ENCODE data around the gene SP140.

DNA sequence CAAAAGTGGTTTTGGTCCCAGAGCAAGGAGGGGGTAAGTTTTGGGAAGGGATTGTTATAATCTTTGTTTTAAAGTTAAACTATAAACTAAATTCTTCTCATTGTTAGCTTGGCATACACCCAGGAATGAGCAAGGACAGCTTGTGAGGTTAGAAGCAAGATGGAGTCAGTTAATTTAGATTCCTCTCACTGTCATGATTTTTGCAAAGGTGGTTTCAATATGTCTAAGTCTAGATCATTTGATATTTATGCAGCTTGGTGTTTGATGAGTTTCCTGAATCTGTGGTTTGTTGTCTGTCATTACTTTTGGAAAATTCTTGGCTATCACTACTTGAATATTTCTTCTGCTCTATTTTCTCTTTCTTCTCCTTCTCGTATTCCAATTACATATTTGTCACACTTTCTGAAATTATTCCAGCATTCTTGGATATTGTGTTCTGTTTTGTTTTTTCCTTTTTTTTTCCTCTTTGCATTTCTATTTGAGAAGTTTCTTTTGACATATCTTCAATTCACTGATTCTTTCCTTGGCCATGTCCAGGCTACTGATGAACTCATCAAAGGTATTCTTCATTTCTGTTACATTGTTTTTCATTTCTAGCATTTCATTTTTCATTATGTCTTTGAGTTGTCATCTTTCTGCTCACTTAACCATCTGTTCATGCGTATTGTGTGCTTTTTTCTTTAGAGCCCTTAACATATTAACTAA, 5.1 kb downstream of the SP140 start:
- no peak for TF ChIP-seq POLR2A (IDR thresholded peaks at IDR 0.05; ENCODE audit: low read length)
- no peak for TF ChIP-seq GATA1 (IDR thresholded peaks at IDR 0.05; ENCODE audit: low read depth, low read length)

Data from erythroblast (primary cell).